Panc1 (cell line): Measurements from ENCODE around the gene DLG5. TPM values are rescaled to one million over a fixed set of nuclear protein-coding genes. Genes with fewer than 3 reads are reported as not detected.

ENCODE experiments used
- ATAC-seq: fragments of 200-7000 bp; cut with Tn5 transposase; 2 replicates; pipeline ENCODE4 v1.9.1; 2020; ENCODE audit warnings: mild to moderate bottlenecking, moderate library complexity
- BruUV-seq: library from RNA; stranded (reverse); fragments of 400-500 nt; replicated peaks from 2 replicates; lab custom pipeline; 2021; lab: Mats Ljungman, UMichigan
- CTCF ChIA-PET: fragments of 300-600 bp; sonication (Branson Sonifier 250); formaldehyde crosslinking; loops from one replicate; lab custom pipeline; 2022; ENCODE audit warnings: antibody characterized with exemption; lab: Charles Lee
- POLR2A ChIA-PET: fragments of 300-600 bp; sonication (Branson Sonifier 250); formaldehyde crosslinking; loops from one replicate; lab custom pipeline; 2022; ENCODE audit warnings: antibody characterized with exemption; lab: Charles Lee
- DNase-seq: peaks from one replicate; pipeline ENCODE4 v3.0.0-alpha.2; 2010; ENCODE audit warnings: low read depth, low spot score
- H3K27ac ChIP-seq: 2 replicates; pipeline ENCODE4 v1.5.1; 2011; ENCODE audit warnings: mild to moderate bottlenecking, low read length, inconsistent platforms
- H3K27me3 ChIP-seq: fragments of 200-500 bp; sonication (Bioruptor generic); 2 replicates; pipeline ENCODE4 v1.6.0; 2014; ENCODE audit warnings: low read length, inconsistent platforms; ENCODE audit not compliant: control insufficient read depth, insufficient read depth
- H3K36me3 ChIP-seq: fragments of 200-500 bp; sonication (Bioruptor generic); 2 replicates; pipeline ENCODE4 v1.5.1; 2014; ENCODE audit warnings: inconsistent platforms, mild to moderate bottlenecking, low read length, moderate library complexity; ENCODE audit not compliant: control insufficient read depth, insufficient read depth
- H3K4me1 ChIP-seq: 2 replicates; pipeline ENCODE4 v1.5.1; 2011; ENCODE audit warnings: inconsistent platforms, mild to moderate bottlenecking, low read length, moderate library complexity; ENCODE audit not compliant: control insufficient read depth, insufficient read depth
- H3K4me3 ChIP-seq, 2 experiments: 2 replicates each; pipeline ENCODE4 v1.5.1; 2011 to 2012; ENCODE audit warnings: low read depth in 2 of 2, low read length in 2 of 2, mild to moderate bottlenecking in 2 of 2, inconsistent platforms in 1 of 2, moderate library complexity in 1 of 2
- H3K9me3 ChIP-seq: fragments of 200-500 bp; sonication (Bioruptor generic); 2 replicates; pipeline ENCODE4 v1.5.1; 2014; ENCODE audit warnings: low read depth, mild to moderate bottlenecking, inconsistent platforms, low read length, moderate library complexity; ENCODE audit not compliant: control insufficient read depth, insufficient read depth
- CTCF ChIP-seq: fragments of 450-650 bp; IDR thresholded peaks from 2 replicates; pipeline ENCODE4 v1.5.1; 2017; ENCODE audit warnings: mild to moderate bottlenecking
- POLR2AphosphoS5 ChIP-seq: IDR thresholded peaks from 2 replicates; pipeline ENCODE4 v1.6.1; 2012; ENCODE audit warnings: mild to moderate bottlenecking, low read depth, low read length, moderate library complexity
- REST ChIP-seq, 2 experiments: IDR thresholded peaks; 2 replicates each; pipeline ENCODE4 v1.6.1; 2011 to 2012; ENCODE audit warnings: low read depth in 2 of 2, control low read depth in 1 of 2, low read length in 1 of 2, mild to moderate bottlenecking in 1 of 2, moderate library complexity in 1 of 2; ENCODE audit not compliant: insufficient read depth in 1 of 2
- SIN3A ChIP-seq: IDR thresholded peaks from 2 replicates; pipeline ENCODE4 v1.6.1; 2012; ENCODE audit warnings: low read depth, mild to moderate bottlenecking, low read length, moderate library complexity, borderline replicate concordance; ENCODE audit not compliant: insufficient read depth
- TCF7L2 ChIP-seq: IDR thresholded peaks from 2 replicates; pipeline ENCODE4 v1.6.1; 2011; ENCODE audit warnings: mild to moderate bottlenecking, low read depth, low read length, inconsistent platforms
- in situ Hi-C: cut with HindIII; loops from 2 replicates; pipeline ENCODE4 v1.10.0; 2016; ENCODE audit warnings: low sequenced_read_pairs, low pct_unique_long_range_greater_than_20kb
- intact Hi-C: fragments of 100-400 bp; cut with micrococcal nuclease; formaldehyde crosslinking; loops from one replicate; pipeline ENCODE4 v1.10.0; 2022; ENCODE audit not compliant: unreplicated experiment
- total RNA-seq: library from RNA; stranded (reverse); gene quantifications from one replicate; pipeline ENCODE4 v1.2.1, GENCODE V29; 2021; ENCODE audit not compliant: unreplicated experiment

The DLG5 gene
- total RNA-seq, 1 experiment from 2014 or later, result 85.6 TPM

GRCh38 chr10:77970869-77971803, 44.6 kb upstream of the DLG5 start:
- 0 out of 2 replicates have a peak overlapping the region, but pooled peaks have one; percentile 3 for H3K27ac ChIP-seq
- in situ Hi-C loops, result no loop called here
- ATAC-seq (peak; percentile 46; the same call in 1 of the 2 replicates), DNase-seq (peak; percentile 61)
- no peak overlapping the region for H3K4me3 ChIP-seq
- POLR2A ChIA-PET, result interaction anchor here (0.6 kb wide), 1 partner anchor 302 kb away, joined by 8 read pairs; no protein-coding TSS in a partner anchor
- no peak for TF ChIP-seq POLR2AphosphoS5
- no peak for TF ChIP-seq TCF7L2
- no peak for TF ChIP-seq REST (IDR thresholded peaks at IDR 0.05; ENCODE audit: insufficient read depth in 1 of 2, low read depth in 2 of 2, low read length in 1 of 2)
- no peak for TF ChIP-seq CTCF
- TF ChIP-seq SIN3A, result no peak
- BruUV-seq, result no TSS peak
- H3K36me3 ChIP-seq, result no peaks in the 10 kb centered on the region
- CTCF ChIA-PET, result no interaction called here
- 0 out of 2 replicates have a peak, but pooled peaks cover 7% of the 10 kb centered on the region for H3K4me1 ChIP-seq
- intact Hi-C loops, result no loop called here
- H3K9me3 ChIP-seq, result no peaks in the 10 kb centered on the region
- no peaks in the 10 kb centered on the region for H3K27me3 ChIP-seq

DNA sequence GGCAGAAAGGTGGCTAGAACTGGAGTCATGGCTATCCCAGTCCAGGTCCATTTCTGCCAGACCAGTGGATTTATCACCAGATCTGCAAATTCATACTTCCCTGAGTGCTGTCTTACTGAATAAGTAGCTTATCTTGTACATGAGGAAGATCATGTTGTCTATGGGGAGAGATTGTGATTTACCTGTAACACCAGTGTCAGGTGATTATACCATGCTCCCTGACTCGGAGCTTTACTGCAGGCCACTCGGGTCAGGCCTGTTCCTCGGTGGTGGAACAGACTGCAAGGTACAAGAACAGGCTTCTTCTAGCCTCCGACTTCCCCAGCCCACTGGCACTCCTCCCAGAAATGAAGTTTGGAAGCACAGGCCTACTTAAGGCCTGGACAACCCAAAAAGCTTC, 42.6 kb upstream of the DLG5 start:
- intact Hi-C loops, result loop anchor here (10.0 kb wide), 1 partner anchor 54 kb away; no protein-coding TSS in a partner anchor
- no TSS peak for BruUV-seq
- ChIA-PET CTCF (no interaction called here), POLR2A (no interaction called here)
- H3K27me3 ChIP-seq, result no peaks in the 10 kb centered on the region
- DNase-seq (no peak), ATAC-seq (0 out of 2 replicates have a peak, but pooled peaks have one; percentile 18)
- H3K4me3 ChIP-seq, result no peak overlapping the region
- H3K36me3 ChIP-seq, result no peaks in the 10 kb centered on the region
- in situ Hi-C loops, result no loop called here
- TF ChIP-seq REST (IDR thresholded peaks at IDR 0.05; ENCODE audit: insufficient read depth in 1 of 2, low read depth in 2 of 2, low read length in 1 of 2) (no peak), SIN3A (no peak), POLR2AphosphoS5 (no peak), CTCF (no peak), TCF7L2 (no peak)
- H3K9me3 ChIP-seq, result peaks cover 2% of the 10 kb centered on the region; the same call in 1 of the 2 replicates
- 0 out of 2 replicates have a peak, but pooled peaks cover 7% of the 10 kb centered on the region for H3K4me1 ChIP-seq
- no peak overlapping the region for H3K27ac ChIP-seq
